HEK293 (cell line): Measurements from ENCODE around the gene OCSTAMP.

Experiments used
- HOXC10 ChIP-seq: sonication (generic); formaldehyde crosslinking; IDR thresholded peaks from 2 replicates; pipeline ENCODE4 v1.8.1; 2023; ENCODE audit warnings: mild to moderate bottlenecking, missing genetic modification reagents
- YY1 ChIP-seq: fragments of 450-650 bp; formaldehyde crosslinking; IDR thresholded peaks from 2 replicates; pipeline ENCODE4 v1.5.1; 2018; ENCODE audit warnings: missing biosample characterization, missing genetic modification characterization
- ZBTB17 ChIP-seq: fragments of 450-650 bp; formaldehyde crosslinking; IDR thresholded peaks from 2 replicates; pipeline ENCODE4 v1.5.1; 2016; ENCODE audit warnings: missing biosample characterization, missing genetic modification characterization
- ZEB2 ChIP-seq: fragments of 450-650 bp; formaldehyde crosslinking; IDR thresholded peaks from 2 replicates; pipeline ENCODE4 v1.5.1; 2016; ENCODE audit warnings: missing biosample characterization, missing genetic modification characterization

GRCh38 chr20:46559685-46560440 lies 9.4 kb upstream of the OCSTAMP start:
- no peak for TF ChIP-seq YY1 (tag by site-specific recombination)
- no peak for TF ChIP-seq HOXC10 (CRISPR knock-in tag)
- TF ChIP-seq ZEB2 (tag by site-specific recombination) = no peak
- no peak for TF ChIP-seq ZBTB17 (tag by site-specific recombination)
